Measurements from ENCODE around the gene DEPDC4. TPM values are rescaled to one million over a fixed set of nuclear protein-coding genes. Genes with fewer than 3 reads are reported as not detected.
"Not testable (repeated sequence)": the region's sequence is repeated elsewhere in the genome, so short reads cannot be mapped to it uniquely, and the experiment has no call there.

The DEPDC4 gene
- total RNA-seq (2022) = 3.9 and 4.9 TPM in 2 replicates
- Bru-seq, nascent RNA = percentile 58 among the genes with signal in this experiment
- BruChase-seq, experiment 1, labeled RNA remaining after a 2-hour chase = percentile 51 among the genes with signal in this experiment
- BruChase-seq, experiment 2, labeled RNA remaining after a 6-hour chase = percentile 49 among the genes with signal in this experiment
- long read RNA-seq, partial matches to known transcripts = 2 of 10 reads
- long read RNA-seq, other reads (novel, unspliced or antisense) = 3 of 10 reads

DNA sequence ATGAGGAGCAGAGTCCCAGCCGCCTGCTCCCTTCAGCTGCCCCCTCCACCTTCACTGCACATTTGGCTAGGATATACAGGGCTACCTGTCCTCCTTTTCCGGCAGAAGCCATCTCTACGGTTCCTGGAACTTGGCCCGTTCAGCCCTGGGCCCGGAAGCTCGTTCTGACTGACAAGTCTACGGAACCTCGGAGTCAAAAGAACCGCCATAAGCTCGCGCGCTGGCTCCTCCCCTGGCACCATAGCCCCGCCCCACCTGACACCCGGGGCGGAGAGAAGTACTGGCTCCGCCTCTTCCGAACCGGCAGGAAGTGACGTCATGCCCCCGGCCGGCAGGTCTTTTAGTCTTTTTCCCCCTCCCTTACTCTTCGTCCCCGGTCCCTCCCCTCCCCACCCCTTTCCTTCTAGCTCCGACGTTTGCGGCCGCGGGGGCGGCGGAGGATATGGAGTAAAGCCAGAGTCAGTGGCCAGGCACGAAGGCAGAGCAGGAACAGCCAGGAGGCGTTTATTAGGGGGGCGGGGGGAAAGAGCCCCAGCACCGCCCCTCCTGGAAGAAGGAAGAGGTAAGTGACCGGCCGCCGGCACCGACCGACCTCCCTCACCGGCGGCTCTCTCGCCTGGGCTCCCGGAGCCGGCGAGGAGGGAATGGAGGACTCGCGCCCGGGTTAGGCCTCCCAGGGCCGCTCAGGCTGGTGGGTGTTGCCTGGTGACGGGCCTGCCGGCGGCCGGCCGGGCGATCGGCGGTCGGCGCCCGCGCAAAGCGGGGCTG lies at the start of gene DEPDC4, which contains the start of gene SCYL2:
Gene DEPDC4, minus strand, starts transcription at position 245 of the 768 bp plus-strand sequence. Its CDS starts 3 bp downstream, at position 242.
Gene SCYL2, plus strand, starts transcription at position 343 of the 768 bp plus-strand sequence. CDS start 15,794 bp downstream, outside the sequence.
- H3K36me3 ChIP-seq (ENCODE audit: control insufficient read depth, insufficient read depth, low read length) = no peaks in the 10 kb centered on the region
- no peaks in the 10 kb centered on the region for H3K9me3 ChIP-seq
- H3K4me3 Mint-ChIP-seq (ENCODE audit: unreplicated experiment) = peak within 1 kb of the TSS; percentile 99
- POLR2A ChIA-PET = interaction anchor here (0.6 to 2.4 kb wide), 9 partner anchors 11 to 84 kb away, joined by 3 to 23 read pairs (median 3); partner anchors contain the start of gene ACTR6
- H3K27ac Mint-ChIP-seq (ENCODE audit: unreplicated experiment) = peak within 1 kb of the TSS; percentile 98
- H3K9me3 Mint-ChIP-seq (ENCODE audit: unreplicated experiment) = no peaks in the 10 kb centered on the region
- H3K27me3 ChIP-seq (replicated peaks; ENCODE audit: control insufficient read depth, insufficient read depth, low read length) = no peaks in the 10 kb centered on the region
- no TSS peak for BruUV-seq (replicated peaks)
- H3K27me3 Mint-ChIP-seq (ENCODE audit: insufficient read depth, unreplicated experiment) = no peaks in the 10 kb centered on the region
- DNase-seq = peak; percentile 95 to 96
- peaks cover 8% of the 10 kb centered on the region for H3K36me3 Mint-ChIP-seq (ENCODE audit: insufficient read depth, unreplicated experiment)
- TF ChIP-seq CTCF (IDR thresholded peaks at IDR 0.05; ENCODE audit: insufficient read depth in 1 of 2, low read depth in 1 of 2, low read length in 1 of 2, severe bottlenecking in 1 of 2, unreplicated experiment in 1 of 2) = no peak
- CTCF ChIA-PET = interaction anchor here (0.6 to 1.4 kb wide), 5 partner anchors 12 to 1367 kb away, joined by 3 to 11 read pairs (median 5); no protein-coding TSS in a partner anchor
- intact Hi-C loops (cut with micrococcal nuclease; ENCODE audit: unreplicated experiment) = loop anchor here (1.0 to 2.0 kb wide), 4 partner anchors 12 to 66 kb away; partner anchors contain the start of gene ACTR6
- H3K4me1 Mint-ChIP-seq (ENCODE audit: low read depth, unreplicated experiment) = peaks cover 16% of the 10 kb centered on the region
- peaks cover 8% of the 10 kb centered on the region for H3K4me1 ChIP-seq
- H3K4me3 ChIP-seq (ENCODE audit: low read depth, low read length) = peak within 1 kb of the TSS; percentile 76

GRCh38 chr12:100311317-100311716 lies 44.4 kb upstream of the DEPDC4 start:
- no peaks in the 10 kb centered on the region for H3K4me1 ChIP-seq
- intact Hi-C loops (cut with micrococcal nuclease; ENCODE audit: unreplicated experiment) = no loop called here
- Mint-ChIP-seq H3K27me3 (ENCODE audit: insufficient read depth, unreplicated experiment) (no peaks in the 10 kb centered on the region), H3K27ac (ENCODE audit: unreplicated experiment) (no peak overlapping the region), H3K36me3 (ENCODE audit: insufficient read depth, unreplicated experiment) (peaks cover 50% of the 10 kb centered on the region), H3K9me3 (ENCODE audit: unreplicated experiment) (peaks cover 8% of the 10 kb centered on the region), H3K4me3 (ENCODE audit: unreplicated experiment) (no peak overlapping the region), H3K4me1 (ENCODE audit: low read depth, unreplicated experiment) (no peaks in the 10 kb centered on the region)
- H3K4me3 ChIP-seq (ENCODE audit: low read depth, low read length) = no peak overlapping the region
- ChIA-PET POLR2A (no interaction called here), CTCF (no interaction called here)
- H3K36me3 ChIP-seq (ENCODE audit: control insufficient read depth, insufficient read depth, low read length) = no peaks in the 10 kb centered on the region
- no peak for DNase-seq
- no peak for TF ChIP-seq CTCF (IDR thresholded peaks at IDR 0.05; ENCODE audit: insufficient read depth in 1 of 2, low read depth in 1 of 2, low read length in 1 of 2, severe bottlenecking in 1 of 2, unreplicated experiment in 1 of 2)
- BruUV-seq (replicated peaks) = no TSS peak
- no peaks in the 10 kb centered on the region for H3K27me3 ChIP-seq (replicated peaks; ENCODE audit: control insufficient read depth, insufficient read depth, low read length)
- H3K9me3 ChIP-seq = no peaks in the 10 kb centered on the region

DNA sequence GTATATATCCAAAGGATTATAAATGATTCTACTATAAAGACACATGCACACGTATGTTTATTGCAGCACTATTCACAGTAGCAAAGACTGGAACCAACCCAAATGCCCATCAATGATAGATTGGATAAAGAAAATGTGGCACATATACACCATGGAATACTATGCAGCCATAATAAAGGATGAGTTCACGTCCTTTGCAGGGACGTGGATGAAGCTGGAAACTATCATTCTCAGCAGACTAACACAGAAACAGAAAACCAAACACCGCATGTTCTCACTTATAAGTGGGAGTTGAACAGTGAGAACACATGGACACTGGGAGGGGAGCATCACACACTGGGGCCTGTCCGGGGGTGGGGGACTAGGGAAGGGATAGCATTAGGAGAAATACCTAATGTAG lies 41.3 kb upstream of the DEPDC4 start:
- H3K36me3 Mint-ChIP-seq (ENCODE audit: insufficient read depth, unreplicated experiment) = peaks cover 60% of the 10 kb centered on the region
- H3K27ac Mint-ChIP-seq (ENCODE audit: unreplicated experiment); H3K27me3 ChIP-seq (replicated peaks; ENCODE audit: control insufficient read depth, insufficient read depth, low read length); intact Hi-C loops (cut with micrococcal nuclease; ENCODE audit: unreplicated experiment); BruUV-seq (replicated peaks); H3K36me3 ChIP-seq (ENCODE audit: control insufficient read depth, insufficient read depth, low read length); POLR2A ChIA-PET; H3K4me1 ChIP-seq; DNase-seq; H3K4me3 Mint-ChIP-seq (ENCODE audit: unreplicated experiment); H3K4me1 Mint-ChIP-seq (ENCODE audit: low read depth, unreplicated experiment); H3K4me3 ChIP-seq (ENCODE audit: low read depth, low read length); H3K27me3 Mint-ChIP-seq (ENCODE audit: insufficient read depth, unreplicated experiment); CTCF ChIA-PET; H3K9me3 ChIP-seq: not testable (repeated sequence)
- peaks cover 21% of the 10 kb centered on the region for H3K9me3 Mint-ChIP-seq (ENCODE audit: unreplicated experiment)

DNA sequence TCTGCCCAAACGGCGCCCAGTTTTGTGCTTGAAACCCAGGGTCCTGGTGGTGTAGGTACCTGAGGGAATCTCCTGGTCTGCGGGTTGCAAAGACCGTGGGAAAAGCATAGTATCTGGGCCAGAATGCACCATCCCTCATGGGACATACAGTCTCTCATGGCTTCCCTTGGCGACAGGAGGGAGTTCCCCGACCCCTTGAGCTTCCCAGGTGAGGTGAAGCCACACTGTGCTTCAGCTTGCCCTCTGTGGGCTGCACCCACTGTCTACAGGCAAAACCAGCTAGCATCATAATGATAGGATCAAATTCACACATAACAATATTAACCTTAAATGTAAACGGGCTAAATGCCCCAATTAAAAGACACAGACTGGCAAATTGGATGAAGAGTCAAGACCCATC lies 37.5 kb upstream of the DEPDC4 start:
- H3K27ac Mint-ChIP-seq (ENCODE audit: unreplicated experiment); H3K4me3 ChIP-seq (ENCODE audit: low read depth, low read length); H3K4me1 Mint-ChIP-seq (ENCODE audit: low read depth, unreplicated experiment); H3K27me3 Mint-ChIP-seq (ENCODE audit: insufficient read depth, unreplicated experiment); H3K4me3 Mint-ChIP-seq (ENCODE audit: unreplicated experiment); BruUV-seq (replicated peaks); CTCF ChIA-PET; DNase-seq; H3K27me3 ChIP-seq (replicated peaks; ENCODE audit: control insufficient read depth, insufficient read depth, low read length); H3K9me3 ChIP-seq; intact Hi-C loops (cut with micrococcal nuclease; ENCODE audit: unreplicated experiment); H3K4me1 ChIP-seq; H3K36me3 ChIP-seq (ENCODE audit: control insufficient read depth, insufficient read depth, low read length): not testable (repeated sequence)
- Mint-ChIP-seq H3K9me3 (ENCODE audit: unreplicated experiment) (peaks cover 34% of the 10 kb centered on the region), H3K36me3 (ENCODE audit: insufficient read depth, unreplicated experiment) (peaks cover 77% of the 10 kb centered on the region)
- POLR2A ChIA-PET = interaction anchor here (0.7 kb wide), 1 partner anchor 19 kb away, joined by 5 read pairs; no protein-coding TSS in a partner anchor

Measured in Caco-2 (cell line).